HG03521 (cell line): ENCODE results near the gene KRTAP2-4.
"Not testable (repeated sequence)": the region's sequence is repeated elsewhere in the genome, so short reads cannot be mapped to it uniquely, and the experiment has no call there.

Source experiments
- ATAC-seq: cut with Tn5 transposase; IDR thresholded peaks from one replicate; pipeline ENCODE4 v1.9.1; 2021; ENCODE audit warnings: mild to moderate bottlenecking, moderate library complexity; ENCODE audit not compliant: unreplicated experiment

The KRTAP2-4 gene

GRCh38 chr17:41071606-41072360 lies 6.1 kb upstream of the KRTAP2-4 start:
- no peak for ATAC-seq

GRCh38 chr17:41069031-41069430 lies 3.4 kb upstream of the KRTAP2-4 start:
- ATAC-seq: no peak

- no peak for ATAC-seq
Observed at GRCh38 chr17:41067281-41067680, 1.6 kb upstream of the KRTAP2-4 start.

- not testable (repeated sequence) for ATAC-seq
Observed at GRCh38 chr17:41065016-41065689, 526 bp downstream of the KRTAP2-4 start.

- no peak for ATAC-seq
Observed at GRCh38 chr17:41064301-41064700, 1.4 kb downstream of the KRTAP2-4 start.

GRCh38 chr17:41063449-41063848 lies 2.2 kb downstream of the KRTAP2-4 start:
- no peak for ATAC-seq

- ATAC-seq: no peak
Observed at GRCh38 chr17:41061964-41062363, 3.7 kb downstream of the KRTAP2-4 start.

- ATAC-seq: no peak
Observed at GRCh38 chr17:41060052-41060604, 5.6 kb downstream of the KRTAP2-4 start, which contains the start of gene KRTAP2-3. TSS of gene KRTAP2-3 (minus strand) at chr17:41060114. CDS start at chr17:41060050, 64 bp downstream.

GRCh38 chr17:41059276-41060051 lies 6.2 kb downstream of the KRTAP2-4 start:
- ATAC-seq: not testable (repeated sequence)

- no peak for ATAC-seq
Observed at GRCh38 chr17:41058741-41059140, 6.9 kb downstream of the KRTAP2-4 start.

GRCh38 chr17:41057547-41057946 lies 8.1 kb downstream of the KRTAP2-4 start:
- ATAC-seq: no peak

- ATAC-seq: not testable (repeated sequence)
Observed at GRCh38 chr17:41055130-41055529, 10.5 kb downstream of the KRTAP2-4 start, which contains the start of gene KRTAP2-2. TSS of gene KRTAP2-2 (minus strand) at chr17:41055230. CDS start at chr17:41055211, 19 bp downstream.

GRCh38 chr17:41054556-41054955 lies 11.1 kb downstream of the KRTAP2-4 start:
- not testable (repeated sequence) for ATAC-seq

- ATAC-seq: no peak
Observed at GRCh38 chr17:41054025-41054424, 11.7 kb downstream of the KRTAP2-4 start.

- no peak for ATAC-seq
Observed at GRCh38 chr17:41052566-41052965, 13.1 kb downstream of the KRTAP2-4 start.

- ATAC-seq: no peak
Observed at GRCh38 chr17:41049110-41049509, 16.6 kb downstream of the KRTAP2-4 start.

- ATAC-seq: no peak
Observed at GRCh38 chr17:41048441-41048840, 17.2 kb downstream of the KRTAP2-4 start.

- not testable (repeated sequence) for ATAC-seq
Observed at GRCh38 chr17:41046735-41047465, 18.8 kb downstream of the KRTAP2-4 start, which contains the start of gene KRTAP2-1. TSS of gene KRTAP2-1 (minus strand) at chr17:41047316. CDS start at chr17:41047267, 49 bp downstream.

- no peak for ATAC-seq
Observed at GRCh38 chr17:41042953-41043352, 22.7 kb downstream of the KRTAP2-4 start.
